SK-N-SH treated with all-trans-retinoic acid at 6 μM for 48 hours (cell line): ENCODE results near the gene IGF1.

Experiments
- BACH2 ChIP-seq: fragments of 250-450 bp; sonication (Bioruptor Pico); IDR thresholded peaks from 2 replicates; pipeline ENCODE4 v1.9.0; 2021; ENCODE audit warnings: mild to moderate bottlenecking, borderline replicate concordance
- RARB ChIP-seq: fragments of 250-450 bp; sonication (Bioruptor Pico); IDR thresholded peaks from 2 replicates; pipeline ENCODE4 v1.8.0; 2021; ENCODE audit warnings: mild to moderate bottlenecking, moderate library complexity
- TSHZ2 ChIP-seq: fragments of 250-450 bp; sonication (Bioruptor Pico); IDR thresholded peaks from 2 replicates; pipeline ENCODE4 v1.5.0; 2020; ENCODE audit warnings: mild to moderate bottlenecking, moderate library complexity
- ZNF70 ChIP-seq: fragments of 450-650 bp; formaldehyde crosslinking; IDR thresholded peaks from 2 replicates; pipeline ENCODE4 v1.5.0; 2020; ENCODE audit warnings: mild to moderate bottlenecking, moderate library complexity
- ZNF8 ChIP-seq: fragments of 450-650 bp; formaldehyde crosslinking; IDR thresholded peaks from 2 replicates; pipeline ENCODE4 v1.5.0; 2020; ENCODE audit warnings: mild to moderate bottlenecking, moderate library complexity
- TF ChIP-seq, protein P1 (sequence below): fragments of 250-450 bp; sonication (Bioruptor Pico); IDR thresholded peaks from 2 replicates; pipeline ENCODE4 v1.8.0; 2020; ENCODE audit warnings: mild to moderate bottlenecking, moderate library complexity, borderline replicate concordance

DNA sequence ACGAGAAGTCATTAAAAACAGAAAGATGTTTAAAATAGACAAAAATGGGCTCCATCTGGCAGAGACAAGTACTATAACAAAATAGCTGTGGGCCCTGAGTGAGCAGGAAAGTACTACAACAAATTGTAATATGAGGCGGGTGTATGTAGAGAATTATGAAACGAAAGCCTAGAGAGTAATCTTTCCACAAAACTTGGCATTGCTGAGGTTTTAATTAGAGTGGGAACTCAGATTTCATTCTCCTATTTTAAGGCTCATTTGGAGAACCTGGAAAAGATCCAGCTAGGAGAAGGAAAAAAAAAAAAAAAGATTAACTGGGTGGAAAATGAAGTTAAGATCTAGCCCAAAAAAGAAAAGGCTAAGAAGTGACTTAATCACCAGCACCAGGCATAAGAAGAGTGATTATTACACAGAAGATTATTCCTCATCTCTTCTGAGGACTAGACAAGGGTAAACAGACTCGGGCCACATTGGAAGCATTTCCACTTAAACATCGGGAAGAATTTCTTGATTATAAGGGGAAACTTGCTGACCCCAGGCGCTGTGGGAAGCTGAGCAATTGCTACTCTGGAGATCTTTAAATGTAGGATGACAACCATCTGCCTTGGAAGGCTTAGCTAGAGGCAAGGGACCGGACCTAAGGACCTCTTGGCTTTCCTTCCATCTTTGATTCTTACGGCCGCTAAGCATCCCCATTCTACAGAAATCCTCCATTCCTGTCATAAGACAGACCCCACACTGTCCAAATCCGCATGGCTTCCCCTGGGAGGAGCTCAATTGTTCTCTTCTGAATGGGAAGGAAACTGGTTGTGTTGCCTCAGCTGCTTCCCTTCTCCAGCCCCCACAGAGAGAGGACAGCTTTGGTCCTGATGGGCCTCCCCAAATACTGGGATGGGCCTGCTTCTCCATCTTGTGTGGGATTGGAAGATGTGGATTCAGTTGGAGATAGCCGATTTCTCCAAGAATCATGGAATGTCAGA lies 40.6 kb downstream of the IGF1 start:
- no peak for TF ChIP-seq RARB (CRISPR knock-in tag)
- TF ChIP-seq, protein P1, sequence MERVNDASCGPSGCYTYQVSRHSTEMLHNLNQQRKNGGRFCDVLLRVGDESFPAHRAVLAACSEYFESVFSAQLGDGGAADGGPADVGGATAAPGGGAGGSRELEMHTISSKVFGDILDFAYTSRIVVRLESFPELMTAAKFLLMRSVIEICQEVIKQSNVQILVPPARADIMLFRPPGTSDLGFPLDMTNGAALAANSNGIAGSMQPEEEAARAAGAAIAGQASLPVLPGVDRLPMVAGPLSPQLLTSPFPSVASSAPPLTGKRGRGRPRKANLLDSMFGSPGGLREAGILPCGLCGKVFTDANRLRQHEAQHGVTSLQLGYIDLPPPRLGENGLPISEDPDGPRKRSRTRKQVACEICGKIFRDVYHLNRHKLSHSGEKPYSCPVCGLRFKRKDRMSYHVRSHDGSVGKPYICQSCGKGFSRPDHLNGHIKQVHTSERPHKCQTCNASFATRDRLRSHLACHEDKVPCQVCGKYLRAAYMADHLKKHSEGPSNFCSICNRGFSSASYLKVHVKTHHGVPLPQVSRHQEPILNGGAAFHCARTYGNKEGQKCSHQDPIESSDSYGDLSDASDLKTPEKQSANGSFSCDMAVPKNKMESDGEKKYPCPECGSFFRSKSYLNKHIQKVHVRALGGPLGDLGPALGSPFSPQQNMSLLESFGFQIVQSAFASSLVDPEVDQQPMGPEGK: no peak
- TF ChIP-seq TSHZ2 (CRISPR knock-in tag): no peak
- no peak for TF ChIP-seq ZNF70 (CRISPR knock-in tag)
- TF ChIP-seq ZNF8: no peak
- no peak for TF ChIP-seq BACH2
